Astrocyte of the cerebellum (primary cell): ENCODE measurements around the gene HSP90AA1.
A peak's percentile ranks its signal among the peaks of the same experiment; 100 is the strongest.

ENCODE experiments used
- DNase-seq: peaks from one replicate; pipeline ENCODE4 v3.0.0-alpha.2; 2011; ENCODE audit warnings: low read depth
- H3K4me3 ChIP-seq: 2 replicates; pipeline ENCODE4 v1.5.1; 2011; ENCODE audit warnings: mild to moderate bottlenecking, low read depth, low read length, moderate library complexity
- CTCF ChIP-seq: IDR thresholded peaks from 2 replicates; pipeline ENCODE4 v1.5.1; 2012; ENCODE audit warnings: low read length, low read depth, moderate library complexity, mild to moderate bottlenecking; ENCODE audit errors: missing control alignments
- in situ Hi-C: cut with HindIII; loops from 2 replicates; pipeline ENCODE4 v1.10.0; 2017; ENCODE audit warnings: low sequenced_read_pairs

The HSP90AA1 gene

GRCh38 chr14:102103062-102103695 lies 16.3 kb upstream of the HSP90AA1 start:
- no peak overlapping the region for H3K4me3 ChIP-seq
- in situ Hi-C loops: no loop called here
- TF ChIP-seq CTCF: no peak
- no peak for DNase-seq

- H3K4me3 ChIP-seq: no peak overlapping the region
- no peak for TF ChIP-seq CTCF
- in situ Hi-C loops: loop anchor here (25.0 kb wide), 1 partner anchor 215 kb away; the partner anchor contains the start of genes MOK and ZNF839
- no peak for DNase-seq
Observed at GRCh38 chr14:102097441-102098135, 10.7 kb upstream of the HSP90AA1 start.

GRCh38 chr14:102096569-102097188 lies 9.8 kb upstream of the HSP90AA1 start:
- peak overlapping the region; percentile 15 for H3K4me3 ChIP-seq
- in situ Hi-C loops: loop anchor here (25.0 kb wide), 1 partner anchor 216 kb away; the partner anchor contains the start of genes MOK and ZNF839
- DNase-seq: peak; percentile 57
- peak; percentile 84 for TF ChIP-seq CTCF

- no peak for TF ChIP-seq CTCF
- H3K4me3 ChIP-seq: peak overlapping the region; percentile 15
- DNase-seq: no peak
- in situ Hi-C loops: loop anchor here (25.0 kb wide), 1 partner anchor 216 kb away; the partner anchor contains the start of genes MOK and ZNF839
Observed at GRCh38 chr14:102095871-102096568, 9.2 kb upstream of the HSP90AA1 start.

GRCh38 chr14:102095231-102095870 lies 8.5 kb upstream of the HSP90AA1 start:
- DNase-seq: no peak
- TF ChIP-seq CTCF: no peak
- no peak overlapping the region for H3K4me3 ChIP-seq
- in situ Hi-C loops: loop anchor here (25.0 kb wide), 1 partner anchor 217 kb away; the partner anchor contains the start of genes MOK and ZNF839
